ENCODE measurements around the gene SRGAP1. TPM values are rescaled to one million over a fixed set of nuclear protein-coding genes. Genes with fewer than 3 reads are reported as not detected.

SRGAP1 gene
- total and polyA plus RNA-seq, 2 of the 4 experiments (the other 2 are of a cell fraction), result 10.0 to 10.2 TPM

DNA sequence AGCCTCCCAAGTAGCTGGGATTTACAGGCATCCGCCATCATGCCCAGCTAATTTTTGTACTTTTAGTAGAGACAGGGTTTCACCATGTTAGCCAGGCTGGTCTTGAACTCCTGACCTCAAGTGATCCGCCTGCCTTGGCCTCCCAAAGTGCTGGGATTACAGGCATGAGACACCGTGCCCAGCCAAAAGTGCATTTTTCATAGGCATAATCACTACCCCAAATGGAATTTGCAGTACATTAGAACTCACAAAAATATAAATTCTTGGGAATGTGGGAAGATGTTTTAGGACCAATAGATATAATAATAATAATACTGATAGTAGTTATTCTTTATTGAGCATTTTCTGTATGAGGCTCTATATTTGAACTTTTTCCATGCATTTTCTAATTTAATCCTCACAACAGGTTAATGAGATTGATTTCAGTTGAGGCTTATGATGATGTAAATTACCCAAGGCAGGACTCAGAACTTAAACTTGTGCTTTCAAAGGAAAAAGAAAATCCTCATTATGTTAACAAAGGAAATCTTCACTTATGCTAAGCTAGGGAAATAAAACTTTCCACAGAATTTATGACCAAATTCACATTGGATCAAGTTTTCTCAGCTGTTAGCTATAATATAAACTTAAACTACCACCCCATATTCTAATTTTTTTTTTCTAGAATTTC lies 121.6 kb downstream of the SRGAP1 start:
- H2BK20ac ChIP-seq (ENCODE audit: low read depth, low read length), result no peak overlapping the region
- peaks cover 26 to 70% of the 10 kb centered on the region in 2 experiments for H3K79me1 ChIP-seq (ENCODE audit: low read depth in 1 of 2, low read length in 2 of 2)
- no peak overlapping the region for H4K91ac ChIP-seq (ENCODE audit: insufficient read depth, low read depth, low read length)
- peak; percentile 32 for DNase-seq
- no TSS peak for BruUV-seq (replicated peaks)
- no peak overlapping the region for H3K56ac ChIP-seq (ENCODE audit: extremely low read depth, insufficient read depth, low read length)
- no peak overlapping the region for H3K23ac ChIP-seq (ENCODE audit: low read depth, low read length)
- H3K9ac ChIP-seq (ENCODE audit: low read depth, low read length), result no peak overlapping the region
- no peaks in the 10 kb centered on the region for H3K9me3 ChIP-seq (ENCODE audit: control insufficient read depth, insufficient read depth, low read length)
- POLR2A ChIA-PET (ENCODE audit: unreplicated experiment), result interaction anchor here (0.6 kb wide), 1 partner anchor 60 kb away, joined by 3 read pairs; no protein-coding TSS in a partner anchor
- peaks cover 3% of the 10 kb centered on the region; the same call in 1 of the 2 replicates for H3K36me3 ChIP-seq (ENCODE audit: control insufficient read depth, insufficient read depth, low read length)
- peak overlapping the region; percentile 44 for H2BK5ac ChIP-seq (ENCODE audit: low read depth, low read length, poor library complexity, severe bottlenecking)
- no peak overlapping the region for H2AK5ac ChIP-seq (ENCODE audit: low read depth, low read length)
- H3K18ac ChIP-seq (ENCODE audit: low read depth, low read length), result no peak overlapping the region
- H3K4me2 ChIP-seq (ENCODE audit: low read depth, low read length), result no peak overlapping the region
- H3K27me3 ChIP-seq (ENCODE audit: control insufficient read depth, insufficient read depth, low read length), result no peaks in the 10 kb centered on the region
- no peak overlapping the region; a peak in 1 of 4 replicates for H4K8ac ChIP-seq (ENCODE audit: low read depth in 2 of 2, low read length in 2 of 2)
- CTCF ChIA-PET, result interaction anchor here (0.7 kb wide), 2 partner anchors 75 to 116 kb away, joined by 3 to 5 read pairs; no protein-coding TSS in a partner anchor
- H4K20me1 ChIP-seq (ENCODE audit: insufficient read depth, low read length), result peaks cover 26% of the 10 kb centered on the region
- no peak overlapping the region for H2AFZ ChIP-seq (replicated peaks; ENCODE audit: low read length, poor library complexity)
- WGBS, 2 experiments (ENCODE audit: extremely low coverage in 2 of 2, insufficient read length in 1 of 2), result no CpG with 5 or more reads among the region's 3 CpGs
- in situ Hi-C loops (cut with MboI; ENCODE audit: low sequenced_read_pairs), result no loop called here
- H3K4me1 ChIP-seq (ENCODE audit: control insufficient read depth, insufficient read depth, low read length), result peaks cover 22% of the 10 kb centered on the region
- dilution Hi-C loops (cut with HindIII; ENCODE audit: low sequenced_read_pairs, unreplicated experiment), result no loop called here
- H3K27ac ChIP-seq (ENCODE audit: insufficient read depth, low read length), result no peak overlapping the region
- TF ChIP-seq MAFK (IDR thresholded peaks at IDR 0.05; ENCODE audit: low read depth, low read length) (no peak), BHLHE40 (IDR thresholded peaks at IDR 0.05; ENCODE audit: low read depth, low read length) (no peak), FOS (IDR thresholded peaks at IDR 0.05; ENCODE audit: low read depth, low read length) (no peak), CHD1 (IDR thresholded peaks at IDR 0.05; ENCODE audit: low read depth, low read length) (no peak), RAD21 (IDR thresholded peaks at IDR 0.05; ENCODE audit: low read length) (no peak), RCOR1 (IDR thresholded peaks at IDR 0.05; ENCODE audit: insufficient replicate concordance, low read length) (no peak), SMC3 (IDR thresholded peaks at IDR 0.05; ENCODE audit: low read depth, low read length) (no peak), NFE2L2 (IDR thresholded peaks at IDR 0.05; ENCODE audit: low read depth, low read length) (no peak), POLR2A (IDR thresholded peaks at IDR 0.05; ENCODE audit: low read depth, low read length) (no peak)
- TF ChIP-seq, protein P1, sequence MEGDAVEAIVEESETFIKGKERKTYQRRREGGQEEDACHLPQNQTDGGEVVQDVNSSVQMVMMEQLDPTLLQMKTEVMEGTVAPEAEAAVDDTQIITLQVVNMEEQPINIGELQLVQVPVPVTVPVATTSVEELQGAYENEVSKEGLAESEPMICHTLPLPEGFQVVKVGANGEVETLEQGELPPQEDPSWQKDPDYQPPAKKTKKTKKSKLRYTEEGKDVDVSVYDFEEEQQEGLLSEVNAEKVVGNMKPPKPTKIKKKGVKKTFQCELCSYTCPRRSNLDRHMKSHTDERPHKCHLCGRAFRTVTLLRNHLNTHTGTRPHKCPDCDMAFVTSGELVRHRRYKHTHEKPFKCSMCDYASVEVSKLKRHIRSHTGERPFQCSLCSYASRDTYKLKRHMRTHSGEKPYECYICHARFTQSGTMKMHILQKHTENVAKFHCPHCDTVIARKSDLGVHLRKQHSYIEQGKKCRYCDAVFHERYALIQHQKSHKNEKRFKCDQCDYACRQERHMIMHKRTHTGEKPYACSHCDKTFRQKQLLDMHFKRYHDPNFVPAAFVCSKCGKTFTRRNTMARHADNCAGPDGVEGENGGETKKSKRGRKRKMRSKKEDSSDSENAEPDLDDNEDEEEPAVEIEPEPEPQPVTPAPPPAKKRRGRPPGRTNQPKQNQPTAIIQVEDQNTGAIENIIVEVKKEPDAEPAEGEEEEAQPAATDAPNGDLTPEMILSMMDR (conservative IDR thresholded peaks at IDR 0.05; ENCODE audit: low read depth, low read length), result no peak
- TF ChIP-seq, protein P2, sequence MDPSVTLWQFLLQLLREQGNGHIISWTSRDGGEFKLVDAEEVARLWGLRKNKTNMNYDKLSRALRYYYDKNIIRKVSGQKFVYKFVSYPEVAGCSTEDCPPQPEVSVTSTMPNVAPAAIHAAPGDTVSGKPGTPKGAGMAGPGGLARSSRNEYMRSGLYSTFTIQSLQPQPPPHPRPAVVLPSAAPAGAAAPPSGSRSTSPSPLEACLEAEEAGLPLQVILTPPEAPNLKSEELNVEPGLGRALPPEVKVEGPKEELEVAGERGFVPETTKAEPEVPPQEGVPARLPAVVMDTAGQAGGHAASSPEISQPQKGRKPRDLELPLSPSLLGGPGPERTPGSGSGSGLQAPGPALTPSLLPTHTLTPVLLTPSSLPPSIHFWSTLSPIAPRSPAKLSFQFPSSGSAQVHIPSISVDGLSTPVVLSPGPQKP (IDR thresholded peaks at IDR 0.05; ENCODE audit: borderline replicate concordance, low read depth, low read length), result no peak
- TF ChIP-seq, protein P3, sequence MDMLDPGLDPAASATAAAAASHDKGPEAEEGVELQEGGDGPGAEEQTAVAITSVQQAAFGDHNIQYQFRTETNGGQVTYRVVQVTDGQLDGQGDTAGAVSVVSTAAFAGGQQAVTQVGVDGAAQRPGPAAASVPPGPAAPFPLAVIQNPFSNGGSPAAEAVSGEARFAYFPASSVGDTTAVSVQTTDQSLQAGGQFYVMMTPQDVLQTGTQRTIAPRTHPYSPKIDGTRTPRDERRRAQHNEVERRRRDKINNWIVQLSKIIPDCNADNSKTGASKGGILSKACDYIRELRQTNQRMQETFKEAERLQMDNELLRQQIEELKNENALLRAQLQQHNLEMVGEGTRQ (IDR thresholded peaks at IDR 0.05; ENCODE audit: low read depth, low read length), result no peak
- no peak overlapping the region for H2BK120ac ChIP-seq (ENCODE audit: low read depth, low read length)
- no peak for ATAC-seq (ENCODE audit: low read depth)
- H2BK15ac ChIP-seq (ENCODE audit: low read depth, low read length), result no peak overlapping the region
- H3K14ac ChIP-seq (replicated peaks; ENCODE audit: low read depth, low read length), result no peak overlapping the region
- 0 out of 2 replicates have a peak overlapping the region, but pooled peaks have one; percentile 23 for H4K5ac ChIP-seq (ENCODE audit: low read depth, low read length)
- H3K4me3 ChIP-seq (ENCODE audit: insufficient read depth, low read depth, low read length), result no peak overlapping the region
- H3K4ac ChIP-seq (ENCODE audit: low read depth, low read length), result no peak overlapping the region
- peaks cover 22% of the 10 kb centered on the region for H3K9me1 ChIP-seq (ENCODE audit: insufficient read depth, low read length)
- intact Hi-C loops (cut with micrococcal nuclease), result no loop called here
- no peak overlapping the region for H2AK9ac ChIP-seq (replicated peaks; ENCODE audit: low read depth, low read length, poor library complexity)
